ENCODE results near the gene BABAM1.

- TF ChIP-seq CTCF (IDR thresholded peaks at IDR 0.05) = no peak
- no peak for TF ChIP-seq MXD4 (CRISPR knock-in tag; IDR thresholded peaks at IDR 0.05; ENCODE audit: borderline replicate concordance)
- no peak for TF ChIP-seq SP1 (CRISPR knock-in tag; conservative IDR thresholded peaks at IDR 0.05)
- no peak for TF ChIP-seq GRHL2 (CRISPR knock-in tag; IDR thresholded peaks at IDR 0.05; ENCODE audit: insufficient replicate concordance, severe bottlenecking)
- no peak for TF ChIP-seq HMGXB4 (CRISPR knock-in tag; IDR thresholded peaks at IDR 0.05)
- TF ChIP-seq ELF4 (CRISPR knock-in tag; IDR thresholded peaks at IDR 0.05; ENCODE audit: low read depth) = no peak
- no peak for TF ChIP-seq FOXJ3 (CRISPR knock-in tag; IDR thresholded peaks at IDR 0.05; ENCODE audit: borderline replicate concordance)
- no peak for TF ChIP-seq ZBTB21 (CRISPR knock-in tag; IDR thresholded peaks at IDR 0.05; ENCODE audit: borderline replicate concordance)
- no peak for TF ChIP-seq FOXK1 (CRISPR knock-in tag; IDR thresholded peaks at IDR 0.05)
- TF ChIP-seq MAX (CRISPR knock-in tag; IDR thresholded peaks at IDR 0.05) = no peak
Measured at GRCh38 chr19:17266589-17266974, 661 bp upstream of the BABAM1 start.

All from WTC11 (cell line).